OCI-LY1 (cell line): Measurements from ENCODE around the gene APBA3.

Source experiments
- EZH2 ChIP-seq: fragments of 200-600 bp; sonication (generic), shearing (Covaris generic); IDR thresholded peaks from 2 replicates; pipeline ENCODE4 v1.8.0; 2017; ENCODE audit warnings: borderline replicate concordance, mixed run types, mild to moderate bottlenecking, antibody characterized with exemption, low read length, moderate library complexity, mixed read lengths
- TF ChIP-seq, protein P1 (sequence below): fragments of 200-600 bp; sonication (generic), shearing (Covaris generic); IDR thresholded peaks from 2 replicates; pipeline ENCODE4 v1.5.1; 2017; ENCODE audit warnings: mild to moderate bottlenecking, antibody characterized with exemption, low read length, moderate library complexity, mixed read lengths

DNA sequence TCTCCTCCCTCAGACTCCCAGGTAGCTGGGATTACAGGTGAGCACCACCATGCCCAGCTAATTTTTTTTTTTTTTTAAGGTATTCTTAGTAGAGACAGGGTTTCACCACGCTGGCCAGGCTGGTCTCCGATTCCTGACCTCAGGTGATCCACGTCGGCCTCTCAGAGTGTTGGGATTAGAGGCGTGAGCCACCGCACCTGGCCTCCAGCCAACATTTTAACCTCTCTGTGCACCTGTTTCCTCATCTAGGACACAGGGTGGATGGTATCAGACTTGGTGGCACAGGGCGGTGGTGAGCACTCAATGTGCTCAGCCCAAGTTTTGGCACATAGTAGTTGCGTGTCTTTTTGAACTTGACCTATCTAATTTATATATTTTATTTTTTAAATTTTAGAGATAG lies 12.5 kb downstream of the APBA3 start:
- TF ChIP-seq, protein P1, sequence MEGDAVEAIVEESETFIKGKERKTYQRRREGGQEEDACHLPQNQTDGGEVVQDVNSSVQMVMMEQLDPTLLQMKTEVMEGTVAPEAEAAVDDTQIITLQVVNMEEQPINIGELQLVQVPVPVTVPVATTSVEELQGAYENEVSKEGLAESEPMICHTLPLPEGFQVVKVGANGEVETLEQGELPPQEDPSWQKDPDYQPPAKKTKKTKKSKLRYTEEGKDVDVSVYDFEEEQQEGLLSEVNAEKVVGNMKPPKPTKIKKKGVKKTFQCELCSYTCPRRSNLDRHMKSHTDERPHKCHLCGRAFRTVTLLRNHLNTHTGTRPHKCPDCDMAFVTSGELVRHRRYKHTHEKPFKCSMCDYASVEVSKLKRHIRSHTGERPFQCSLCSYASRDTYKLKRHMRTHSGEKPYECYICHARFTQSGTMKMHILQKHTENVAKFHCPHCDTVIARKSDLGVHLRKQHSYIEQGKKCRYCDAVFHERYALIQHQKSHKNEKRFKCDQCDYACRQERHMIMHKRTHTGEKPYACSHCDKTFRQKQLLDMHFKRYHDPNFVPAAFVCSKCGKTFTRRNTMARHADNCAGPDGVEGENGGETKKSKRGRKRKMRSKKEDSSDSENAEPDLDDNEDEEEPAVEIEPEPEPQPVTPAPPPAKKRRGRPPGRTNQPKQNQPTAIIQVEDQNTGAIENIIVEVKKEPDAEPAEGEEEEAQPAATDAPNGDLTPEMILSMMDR = no peak
- TF ChIP-seq EZH2 = no peak
